ENCODE data around the gene GPR15. TPM values are rescaled to one million over a fixed set of nuclear protein-coding genes. Genes with fewer than 3 reads are reported as not detected.

Gene GPR15
- total and polyA plus RNA-seq, 10 of the 15 experiments (the other 5 are each of a cell fraction or from before 2014, with no cell fraction given) = 70.7 to 150 (median 115) TPM

DNA sequence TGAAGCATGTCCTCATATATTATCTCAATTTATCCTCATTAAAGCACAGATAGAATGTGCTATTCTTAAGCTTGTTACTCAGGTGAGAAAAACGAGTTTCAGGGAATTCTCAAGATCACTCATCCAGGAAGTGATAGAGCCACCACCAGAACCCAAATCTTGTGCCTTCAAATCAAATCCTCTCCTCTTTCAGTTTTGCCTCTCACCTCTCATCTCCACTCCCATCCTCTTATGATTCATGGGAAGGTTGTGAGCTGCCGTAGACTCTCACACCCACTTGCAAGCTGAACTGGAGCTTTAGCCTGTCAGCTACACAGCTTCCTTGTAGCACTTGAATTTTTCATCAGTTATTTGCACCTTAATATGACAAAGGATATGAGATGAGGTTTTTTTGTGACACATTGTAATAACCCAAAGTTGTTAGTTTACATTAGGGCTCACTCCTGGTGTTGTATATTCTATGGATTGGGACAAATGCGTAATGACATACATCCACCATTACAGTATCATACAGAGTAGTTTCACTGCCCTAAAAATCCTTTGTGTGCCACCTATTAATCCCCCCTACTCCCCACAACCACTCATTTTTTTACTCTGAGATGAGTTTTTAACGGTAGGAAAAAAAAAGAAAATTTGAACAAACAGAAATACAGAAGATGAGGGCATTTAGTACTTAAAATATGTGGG lies 25.7 kb downstream of the GPR15 start (continued):
- TF ChIP-seq, protein P1, sequence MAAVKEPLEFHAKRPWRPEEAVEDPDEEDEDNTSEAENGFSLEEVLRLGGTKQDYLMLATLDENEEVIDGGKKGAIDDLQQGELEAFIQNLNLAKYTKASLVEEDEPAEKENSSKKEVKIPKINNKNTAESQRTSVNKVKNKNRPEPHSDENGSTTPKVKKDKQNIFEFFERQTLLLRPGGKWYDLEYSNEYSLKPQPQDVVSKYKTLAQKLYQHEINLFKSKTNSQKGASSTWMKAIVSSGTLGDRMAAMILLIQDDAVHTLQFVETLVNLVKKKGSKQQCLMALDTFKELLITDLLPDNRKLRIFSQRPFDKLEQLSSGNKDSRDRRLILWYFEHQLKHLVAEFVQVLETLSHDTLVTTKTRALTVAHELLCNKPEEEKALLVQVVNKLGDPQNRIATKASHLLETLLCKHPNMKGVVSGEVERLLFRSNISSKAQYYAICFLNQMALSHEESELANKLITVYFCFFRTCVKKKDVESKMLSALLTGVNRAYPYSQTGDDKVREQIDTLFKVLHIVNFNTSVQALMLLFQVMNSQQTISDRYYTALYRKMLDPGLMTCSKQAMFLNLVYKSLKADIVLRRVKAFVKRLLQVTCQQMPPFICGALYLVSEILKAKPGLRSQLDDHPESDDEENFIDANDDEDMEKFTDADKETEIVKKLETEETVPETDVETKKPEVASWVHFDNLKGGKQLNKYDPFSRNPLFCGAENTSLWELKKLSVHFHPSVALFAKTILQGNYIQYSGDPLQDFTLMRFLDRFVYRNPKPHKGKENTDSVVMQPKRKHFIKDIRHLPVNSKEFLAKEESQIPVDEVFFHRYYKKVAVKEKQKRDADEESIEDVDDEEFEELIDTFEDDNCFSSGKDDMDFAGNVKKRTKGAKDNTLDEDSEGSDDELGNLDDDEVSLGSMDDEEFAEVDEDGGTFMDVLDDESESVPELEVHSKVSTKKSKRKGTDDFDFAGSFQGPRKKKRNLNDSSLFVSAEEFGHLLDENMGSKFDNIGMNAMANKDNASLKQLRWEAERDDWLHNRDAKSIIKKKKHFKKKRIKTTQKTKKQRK (IDR thresholded peaks at IDR 0.05; ENCODE audit: low read depth, low read length) = no peak
- TF ChIP-seq SREBF1 (IDR thresholded peaks at IDR 0.05; ENCODE audit: low read length) (no peak), GATAD2B (conservative IDR thresholded peaks at IDR 0.05; ENCODE audit: low read depth) (peak; percentile 66), SIN3A (IDR thresholded peaks at IDR 0.05; ENCODE audit: low read depth, low read length) (no peak), RBBP5 (conservative IDR thresholded peaks at IDR 0.05) (no peak), NFIC (IDR thresholded peaks at IDR 0.05; ENCODE audit: low read depth, low read length) (no peak; the same call in none of the 2 replicates), SMC3 (IDR thresholded peaks at IDR 0.05; ENCODE audit: borderline replicate concordance, low read length) (no peak), SUZ12 (IDR thresholded peaks at IDR 0.05; ENCODE audit: unreplicated experiment) (no peak), TBL1XR1 (IDR thresholded peaks at IDR 0.05; ENCODE audit: low read depth, low read length) (0 out of 2 replicates have a peak, but pooled peaks have one; percentile 20), ETV6 (conservative IDR thresholded peaks at IDR 0.05 in 1 of 2, IDR thresholded peaks at IDR 0.05 in 1 of 2; ENCODE audit: borderline replicate concordance in 1 of 2, low read depth in 1 of 2) (peak in 1 of 2 experiments; percentile 44; a peak in 1 of 4 replicates), RUNX3 (IDR thresholded peaks at IDR 0.05; ENCODE audit: low read length) (peak; percentile 80), MYC (IDR thresholded peaks at IDR 0.05; ENCODE audit: insufficient read depth, insufficient read length, insufficient replicate concordance, low read length, severe bottlenecking) (no peak), NR2F1 (conservative IDR thresholded peaks at IDR 0.05) (0 out of 2 replicates have a peak, but pooled peaks have one; percentile 27), BCL11A (IDR thresholded peaks at IDR 0.05; ENCODE audit: low read depth, low read length) (peak; percentile 54), NR2C2 (IDR thresholded peaks at IDR 0.05; ENCODE audit: borderline replicate concordance, control insufficient read depth, insufficient read length, low read depth) (no peak), HDAC6 (IDR thresholded peaks at IDR 0.05; ENCODE audit: unreplicated experiment) (no peak), ZNF24 (IDR thresholded peaks at IDR 0.05) (peak; percentile 52; the same call in 1 of the 2 replicates), TCF7 (IDR thresholded peaks at IDR 0.05; ENCODE audit: borderline replicate concordance) (0 out of 2 replicates have a peak, but pooled peaks have one; percentile 55), RAD21 (IDR thresholded peaks at IDR 0.05; ENCODE audit: insufficient read depth, low read depth, low read length) (0 out of 2 replicates have a peak, but pooled peaks have one; percentile 11), POLR2A (IDR thresholded peaks at IDR 0.05; ENCODE audit: low read depth, low read length) (peak; percentile 63; the same call in 1 of the 2 replicates), FOXM1 (IDR thresholded peaks at IDR 0.05; ENCODE audit: low read depth, low read length) (peak; percentile 82)
- TF ChIP-seq, protein P2, sequence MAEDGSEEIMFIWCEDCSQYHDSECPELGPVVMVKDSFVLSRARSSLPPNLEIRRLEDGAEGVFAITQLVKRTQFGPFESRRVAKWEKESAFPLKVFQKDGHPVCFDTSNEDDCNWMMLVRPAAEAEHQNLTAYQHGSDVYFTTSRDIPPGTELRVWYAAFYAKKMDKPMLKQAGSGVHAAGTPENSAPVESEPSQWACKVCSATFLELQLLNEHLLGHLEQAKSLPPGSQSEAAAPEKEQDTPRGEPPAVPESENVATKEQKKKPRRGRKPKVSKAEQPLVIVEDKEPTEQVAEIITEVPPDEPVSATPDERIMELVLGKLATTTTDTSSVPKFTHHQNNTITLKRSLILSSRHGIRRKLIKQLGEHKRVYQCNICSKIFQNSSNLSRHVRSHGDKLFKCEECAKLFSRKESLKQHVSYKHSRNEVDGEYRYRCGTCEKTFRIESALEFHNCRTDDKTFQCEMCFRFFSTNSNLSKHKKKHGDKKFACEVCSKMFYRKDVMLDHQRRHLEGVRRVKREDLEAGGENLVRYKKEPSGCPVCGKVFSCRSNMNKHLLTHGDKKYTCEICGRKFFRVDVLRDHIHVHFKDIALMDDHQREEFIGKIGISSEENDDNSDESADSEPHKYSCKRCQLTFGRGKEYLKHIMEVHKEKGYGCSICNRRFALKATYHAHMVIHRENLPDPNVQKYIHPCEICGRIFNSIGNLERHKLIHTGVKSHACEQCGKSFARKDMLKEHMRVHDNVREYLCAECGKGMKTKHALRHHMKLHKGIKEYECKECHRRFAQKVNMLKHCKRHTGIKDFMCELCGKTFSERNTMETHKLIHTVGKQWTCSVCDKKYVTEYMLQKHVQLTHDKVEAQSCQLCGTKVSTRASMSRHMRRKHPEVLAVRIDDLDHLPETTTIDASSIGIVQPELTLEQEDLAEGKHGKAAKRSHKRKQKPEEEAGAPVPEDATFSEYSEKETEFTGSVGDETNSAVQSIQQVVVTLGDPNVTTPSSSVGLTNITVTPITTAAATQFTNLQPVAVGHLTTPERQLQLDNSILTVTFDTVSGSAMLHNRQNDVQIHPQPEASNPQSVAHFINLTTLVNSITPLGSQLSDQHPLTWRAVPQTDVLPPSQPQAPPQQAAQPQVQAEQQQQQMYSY (CRISPR knock-in tag; IDR thresholded peaks at IDR 0.05) = peak; percentile 72
- TF ChIP-seq, protein P3, sequence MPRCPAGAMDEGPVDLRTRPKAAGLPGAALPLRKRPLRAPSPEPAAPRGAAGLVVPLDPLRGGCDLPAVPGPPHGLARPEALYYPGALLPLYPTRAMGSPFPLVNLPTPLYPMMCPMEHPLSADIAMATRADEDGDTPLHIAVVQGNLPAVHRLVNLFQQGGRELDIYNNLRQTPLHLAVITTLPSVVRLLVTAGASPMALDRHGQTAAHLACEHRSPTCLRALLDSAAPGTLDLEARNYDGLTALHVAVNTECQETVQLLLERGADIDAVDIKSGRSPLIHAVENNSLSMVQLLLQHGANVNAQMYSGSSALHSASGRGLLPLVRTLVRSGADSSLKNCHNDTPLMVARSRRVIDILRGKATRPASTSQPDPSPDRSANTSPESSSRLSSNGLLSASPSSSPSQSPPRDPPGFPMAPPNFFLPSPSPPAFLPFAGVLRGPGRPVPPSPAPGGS (IDR thresholded peaks at IDR 0.05; ENCODE audit: borderline replicate concordance, insufficient read depth, low read depth, low read length, poor library complexity, severe bottlenecking) = peak; percentile 97

Data from GM12878 (cell line).